GM18498 (cell line): ENCODE measurements around the gene NDUFA9.
A peak's percentile ranks its signal among the peaks of the same experiment; 100 is the strongest.

Source experiments
- ATAC-seq: cut with Tn5 transposase; IDR thresholded peaks from one replicate; pipeline ENCODE4 v1.9.1; 2021; ENCODE audit warnings: mild to moderate bottlenecking, moderate library complexity; ENCODE audit not compliant: unreplicated experiment

The NDUFA9 gene

GRCh38 chr12:4648501-4649357 lies at the start of gene NDUFA9, which contains the start of gene AKAP3:
TSS of gene NDUFA9 (plus strand) at chr12:4649114. CDS start at chr12:4649127, 13 bp downstream.
TSS of gene AKAP3 (minus strand) at chr12:4649051. CDS start at chr12:4638196, 10,855 bp downstream.
- ATAC-seq: peak; percentile 86

GRCh38 chr12:4603421-4603820 lies 45.5 kb upstream of the NDUFA9 start:
- no peak for ATAC-seq

- no peak for ATAC-seq
These were observed 45.0 kb upstream of the NDUFA9 start for GRCh38 chr12:4603946-4604345.

- ATAC-seq: peak; percentile 95
These were observed 44.2 kb upstream of the NDUFA9 start for GRCh38 chr12:4604684-4605193.

GRCh38 chr12:4607056-4607455 lies 41.9 kb upstream of the NDUFA9 start:
- no peak for ATAC-seq

GRCh38 chr12:4609071-4609470 lies 39.8 kb upstream of the NDUFA9 start:
- ATAC-seq: no peak

- ATAC-seq: no peak
These were observed 38.4 kb upstream of the NDUFA9 start for GRCh38 chr12:4610481-4610880.

GRCh38 chr12:4615667-4616066 lies 33.2 kb upstream of the NDUFA9 start:
- ATAC-seq: no peak

GRCh38 chr12:4621511-4621910 lies 27.4 kb upstream of the NDUFA9 start:
- ATAC-seq: no peak

GRCh38 chr12:4626543-4626942 lies 22.4 kb upstream of the NDUFA9 start:
- no peak for ATAC-seq

GRCh38 chr12:4628406-4628805 lies 20.5 kb upstream of the NDUFA9 start:
- no peak for ATAC-seq

- no peak for ATAC-seq
These were observed 18.7 kb upstream of the NDUFA9 start for GRCh38 chr12:4630262-4630661.

- ATAC-seq: peak; percentile 41
These were observed 5.2 kb upstream of the NDUFA9 start for GRCh38 chr12:4643747-4644146.

- ATAC-seq: no peak
These were observed 3.9 kb upstream of the NDUFA9 start for GRCh38 chr12:4645023-4645422.

GRCh38 chr12:4648104-4648500 lies 812 bp upstream of the NDUFA9 start:
- peak; percentile 16 for ATAC-seq

- no peak for ATAC-seq
These were observed 396 bp downstream of the NDUFA9 start for GRCh38 chr12:4649358-4649661.

- ATAC-seq: no peak
These were observed 4.3 kb downstream of the NDUFA9 start for GRCh38 chr12:4653257-4653656.

- no peak for ATAC-seq
These were observed 4.8 kb downstream of the NDUFA9 start for GRCh38 chr12:4653691-4654090.

- ATAC-seq: no peak
These were observed 15.1 kb downstream of the NDUFA9 start for GRCh38 chr12:4663971-4664505.

- ATAC-seq: no peak
These were observed 16.3 kb downstream of the NDUFA9 start for GRCh38 chr12:4665236-4665635.

- ATAC-seq: no peak
These were observed 30.8 kb downstream of the NDUFA9 start for GRCh38 chr12:4679711-4680110.

- no peak for ATAC-seq
These were observed 32.8 kb downstream of the NDUFA9 start for GRCh38 chr12:4681732-4682131.
